Uterus (tissue), 2 donors: ENCODE data around the gene GM2A.

Experiments
- CTCF ChIP-seq, 4 experiments: fragments of 200-600 bp in 2 of 4; fragments of 450-650 bp in 2 of 4; sonication (generic) in 2 of 4; IDR thresholded peaks; one replicate each; pipeline ENCODE4 v1.5.1; 2016 to 2019; ENCODE audit warnings: antibody characterized with exemption in 4 of 4, mild to moderate bottlenecking in 2 of 4, moderate library complexity in 1 of 4
- POLR2A ChIP-seq, 2 donors: fragments of 450-650 bp; IDR thresholded peaks; one replicate each; pipeline ENCODE4 v1.6.1; 2016; ENCODE audit warnings: antibody characterized with exemption in 2 of 2, mild to moderate bottlenecking in 1 of 2, moderate library complexity in 1 of 2

DNA sequence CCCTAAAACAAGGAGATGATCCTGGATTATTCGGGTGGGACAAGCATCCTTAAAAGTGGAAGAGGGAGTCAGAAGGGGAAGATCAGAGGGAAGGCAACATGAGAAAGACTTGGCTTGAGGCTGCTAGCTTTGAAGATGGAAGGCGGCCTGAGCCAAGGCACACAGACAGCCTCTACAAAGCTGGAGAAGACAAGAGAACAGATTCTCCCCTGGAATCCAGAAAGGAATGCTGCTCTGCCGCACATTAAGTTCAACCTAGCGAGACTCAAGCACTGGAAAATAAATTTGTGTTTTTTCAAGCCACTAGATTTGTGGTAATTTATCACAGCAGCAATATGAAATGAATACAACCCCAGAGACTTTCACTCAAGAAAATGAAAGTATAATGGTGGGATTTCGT is 32.7 kb downstream of the GM2A start:
- no peak for TF ChIP-seq CTCF (IDR thresholded peaks at IDR 0.05)
- TF ChIP-seq POLR2A (IDR thresholded peaks at IDR 0.05): no peak
